GM12872 (cell line): Measurements from ENCODE around the gene CADM4.

Experiments
- TF ChIP-seq, protein P1 (sequence below): IDR thresholded peaks from 3 replicates; pipeline ENCODE4 v1.5.1; 2011; ENCODE audit warnings: low read depth, mild to moderate bottlenecking, low read length, moderate library complexity; ENCODE audit not compliant: insufficient read depth

Gene CADM4

DNA sequence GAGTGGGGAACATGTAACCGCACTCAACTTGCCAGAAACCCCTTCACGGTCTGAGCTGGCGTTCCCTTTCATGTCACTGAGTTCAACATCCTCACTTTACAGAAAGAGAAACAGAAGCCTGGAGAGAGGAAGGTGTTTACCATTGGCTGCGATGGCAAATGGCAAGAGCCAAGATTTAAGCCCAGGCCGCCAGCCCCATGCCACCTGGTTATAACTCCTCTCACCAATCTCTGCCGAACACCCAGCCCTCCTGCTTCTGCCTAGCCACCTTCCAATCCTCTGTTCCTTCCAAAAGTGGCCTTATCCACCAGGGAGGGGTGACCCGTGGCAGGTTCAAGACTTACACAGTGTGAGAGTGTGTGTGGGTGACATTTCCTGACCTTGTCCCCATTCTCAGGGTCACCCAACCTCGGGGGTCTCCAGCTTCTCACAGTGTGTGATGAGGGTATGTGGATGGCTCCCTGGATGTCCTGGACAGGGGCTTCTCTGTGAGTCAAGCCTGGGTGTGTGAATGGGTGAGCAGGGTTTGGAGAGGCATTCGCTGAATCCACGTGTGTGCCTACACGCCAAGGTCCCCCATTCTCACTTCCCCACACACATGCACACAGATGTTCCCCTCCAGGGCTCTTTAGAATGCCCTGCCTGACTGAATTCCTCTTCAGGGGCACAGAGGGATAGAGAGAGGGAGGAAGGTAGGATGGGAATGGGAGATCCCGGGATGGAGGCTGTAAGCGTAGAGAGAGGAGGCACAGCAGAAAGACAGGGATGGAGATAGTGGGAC is 1.2 kb downstream of the CADM4 start:
- TF ChIP-seq, protein P1, sequence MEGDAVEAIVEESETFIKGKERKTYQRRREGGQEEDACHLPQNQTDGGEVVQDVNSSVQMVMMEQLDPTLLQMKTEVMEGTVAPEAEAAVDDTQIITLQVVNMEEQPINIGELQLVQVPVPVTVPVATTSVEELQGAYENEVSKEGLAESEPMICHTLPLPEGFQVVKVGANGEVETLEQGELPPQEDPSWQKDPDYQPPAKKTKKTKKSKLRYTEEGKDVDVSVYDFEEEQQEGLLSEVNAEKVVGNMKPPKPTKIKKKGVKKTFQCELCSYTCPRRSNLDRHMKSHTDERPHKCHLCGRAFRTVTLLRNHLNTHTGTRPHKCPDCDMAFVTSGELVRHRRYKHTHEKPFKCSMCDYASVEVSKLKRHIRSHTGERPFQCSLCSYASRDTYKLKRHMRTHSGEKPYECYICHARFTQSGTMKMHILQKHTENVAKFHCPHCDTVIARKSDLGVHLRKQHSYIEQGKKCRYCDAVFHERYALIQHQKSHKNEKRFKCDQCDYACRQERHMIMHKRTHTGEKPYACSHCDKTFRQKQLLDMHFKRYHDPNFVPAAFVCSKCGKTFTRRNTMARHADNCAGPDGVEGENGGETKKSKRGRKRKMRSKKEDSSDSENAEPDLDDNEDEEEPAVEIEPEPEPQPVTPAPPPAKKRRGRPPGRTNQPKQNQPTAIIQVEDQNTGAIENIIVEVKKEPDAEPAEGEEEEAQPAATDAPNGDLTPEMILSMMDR = no peak

DNA sequence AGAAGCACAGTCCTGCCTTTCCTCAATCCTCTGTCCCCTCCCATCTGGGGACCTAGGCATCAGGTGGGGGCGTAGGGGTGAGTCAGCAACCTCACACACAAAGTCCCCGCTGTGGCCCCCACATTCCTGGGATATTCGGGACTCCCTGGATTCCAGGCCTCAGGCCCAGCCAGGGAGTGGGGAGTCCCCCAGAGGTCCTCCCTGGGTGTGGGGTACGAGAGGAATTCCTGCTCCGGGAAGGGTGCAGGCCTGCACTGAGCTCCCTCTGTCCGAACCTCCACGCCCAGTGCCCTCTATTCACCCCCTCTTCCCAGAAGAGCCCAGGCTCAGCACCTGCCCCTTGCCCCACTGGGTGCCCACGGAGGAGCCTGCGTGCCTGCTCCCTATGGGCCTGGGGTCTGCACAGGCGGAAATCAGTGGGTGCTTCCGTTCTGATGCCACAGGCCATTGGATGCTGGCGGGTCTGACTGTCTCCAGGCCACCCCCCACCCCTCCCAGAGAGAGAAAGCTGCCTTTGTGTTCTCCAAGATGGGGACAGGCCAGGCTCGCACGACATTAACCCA is 3.4 kb downstream of the CADM4 start:
- TF ChIP-seq, protein P1 = no peak

- TF ChIP-seq, protein P1 = no peak
Observed at GRCh38 chr19:43634872-43635560, 4.6 kb downstream of the CADM4 start.

DNA sequence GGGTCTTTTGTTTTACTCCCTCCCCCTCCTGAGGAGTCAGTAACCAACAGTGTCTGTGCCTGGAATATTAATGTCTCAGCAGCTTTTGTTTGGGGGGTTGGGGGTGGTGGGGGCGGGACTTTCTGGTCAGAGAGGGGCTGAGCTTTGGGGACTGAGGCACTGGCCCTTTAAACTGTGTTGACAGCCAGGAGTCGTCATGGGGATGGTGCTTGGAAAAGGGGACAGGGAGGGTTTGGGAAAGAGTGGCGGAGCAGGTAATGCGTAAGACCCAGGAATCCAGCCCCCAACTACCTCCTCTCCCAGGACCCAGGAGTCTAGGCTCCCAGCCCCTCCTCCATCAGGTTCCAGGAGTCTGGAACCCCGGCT is 5.2 kb downstream of the CADM4 start:
- TF ChIP-seq, protein P1 = no peak

GRCh38 chr19:43634068-43634467 is 5.6 kb downstream of the CADM4 start:
- TF ChIP-seq, protein P1 = no peak

DNA sequence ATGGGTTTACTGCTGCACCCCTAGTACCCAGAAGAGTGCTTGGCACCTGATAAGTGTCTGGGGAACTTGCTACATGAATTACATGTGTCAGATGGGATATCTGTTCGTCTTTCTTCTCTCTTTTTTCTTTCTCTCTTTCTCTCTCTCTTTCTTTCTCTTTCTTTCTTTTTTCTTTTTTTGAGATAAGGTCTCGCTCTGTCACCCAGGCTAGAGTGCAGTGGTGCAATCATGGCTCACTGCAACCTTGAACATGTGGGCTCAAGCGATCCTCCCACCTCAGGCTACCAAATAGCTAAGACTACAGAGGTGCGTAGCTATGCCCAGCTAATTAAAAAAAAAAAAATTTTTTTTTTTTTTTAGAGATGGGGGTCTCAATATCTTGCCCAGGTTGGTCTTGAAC is 6.1 kb downstream of the CADM4 start:
- TF ChIP-seq, protein P1 = no peak

GRCh38 chr19:43631491-43631890 is 8.2 kb downstream of the CADM4 start:
- TF ChIP-seq, protein P1 = no peak
